ENCODE results near the gene NEU1.

NEU1 gene

GRCh38 chr6:31892821-31893220 is 30.2 kb upstream of the NEU1 start:
- no peak for DNase-seq

GRCh38 chr6:31889331-31889972 is 26.8 kb upstream of the NEU1 start:
- DNase-seq = no peak

DNA sequence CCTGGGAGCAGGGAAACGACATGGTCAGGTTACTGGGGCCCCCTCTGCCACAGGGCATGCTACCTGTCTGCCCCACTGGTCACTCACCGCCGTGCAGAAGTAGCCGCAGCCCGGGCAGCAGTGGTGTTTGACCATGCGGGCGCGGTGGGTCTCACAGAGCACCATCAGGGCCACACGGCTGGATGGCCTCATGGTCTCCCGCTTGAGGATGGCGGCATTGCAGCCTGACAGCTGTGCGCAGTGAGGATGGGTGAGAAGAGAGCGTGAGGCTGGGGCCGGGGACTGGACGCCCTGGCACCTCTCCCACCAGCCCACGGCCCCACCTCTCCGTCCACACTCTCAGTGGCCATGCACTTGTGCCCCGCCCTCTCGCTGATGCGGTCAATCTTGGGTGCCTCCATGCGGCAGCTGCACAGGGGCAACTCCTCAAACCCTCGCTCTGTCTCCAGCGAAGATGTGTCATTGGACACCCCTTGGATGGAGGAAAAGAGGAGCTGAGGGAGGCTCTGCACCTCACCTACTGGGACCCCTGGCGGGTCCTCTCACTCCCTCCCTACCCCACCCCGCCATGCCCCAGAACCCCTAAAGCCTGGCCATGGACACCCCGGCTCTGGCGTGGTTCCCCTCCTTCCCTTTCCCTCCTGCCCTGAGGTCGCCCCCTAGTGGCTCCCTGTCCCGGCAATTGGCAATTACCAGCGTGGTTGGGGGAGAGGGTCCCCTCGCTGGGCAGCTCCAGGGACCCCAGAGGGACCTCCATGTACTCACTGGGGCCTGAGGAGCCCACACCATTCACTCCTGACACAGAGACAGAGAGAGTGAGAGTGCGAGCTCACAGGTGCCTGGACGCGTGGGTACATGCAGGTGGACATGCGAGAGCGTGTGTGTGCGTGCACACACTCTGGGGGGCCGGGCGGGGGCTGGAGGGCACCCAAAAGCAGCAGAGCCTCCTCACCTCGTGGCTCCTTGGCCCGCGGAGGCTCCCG is 25.9 kb upstream of the NEU1 start:
- no peak for DNase-seq

DNA sequence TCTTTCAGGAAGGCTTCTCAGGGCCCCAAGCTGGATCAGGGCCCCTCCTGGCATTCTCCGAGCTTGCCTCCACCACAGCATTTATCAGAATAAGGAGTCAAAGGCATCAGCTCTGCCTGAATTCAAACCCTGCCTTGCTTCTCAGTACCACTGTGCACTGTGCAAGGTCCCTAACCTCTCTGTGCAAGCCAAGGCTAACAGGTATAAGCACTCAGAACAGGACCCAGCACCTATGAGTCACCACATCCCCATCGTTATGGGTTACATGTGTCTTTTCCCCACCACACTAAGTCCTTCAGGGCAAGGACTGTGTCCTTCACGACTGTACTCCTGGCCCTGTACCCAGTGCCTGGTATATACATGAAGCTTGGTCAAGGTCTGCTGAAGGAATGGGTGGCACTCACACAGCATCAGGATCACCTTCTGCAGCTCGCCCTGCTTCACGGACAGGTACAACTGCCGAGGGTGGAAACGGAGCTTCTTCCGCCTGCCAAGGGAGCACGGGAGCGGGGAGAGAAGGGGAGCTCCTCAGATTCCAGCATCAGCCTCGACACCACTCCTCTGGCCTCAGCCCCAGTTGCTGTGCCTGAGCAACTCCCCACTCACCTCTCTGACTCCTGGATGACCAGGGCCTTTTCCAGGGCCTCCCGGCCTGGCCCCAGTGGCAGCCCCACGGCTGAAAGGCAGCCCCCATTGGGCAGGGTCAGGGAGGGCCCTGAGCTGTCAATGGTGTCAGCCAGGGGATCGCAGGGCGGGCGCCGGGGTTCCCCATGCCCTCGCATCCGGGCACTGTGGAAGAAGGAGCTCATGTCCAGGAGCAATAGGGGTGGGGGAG is 24.8 kb upstream of the NEU1 start:
- no peak for DNase-seq

GRCh38 chr6:31886541-31886991 is 23.9 kb upstream of the NEU1 start:
- DNase-seq = no peak

- no peak for DNase-seq
Observed at GRCh38 chr6:31884528-31885035, 22.0 kb upstream of the NEU1 start.

DNA sequence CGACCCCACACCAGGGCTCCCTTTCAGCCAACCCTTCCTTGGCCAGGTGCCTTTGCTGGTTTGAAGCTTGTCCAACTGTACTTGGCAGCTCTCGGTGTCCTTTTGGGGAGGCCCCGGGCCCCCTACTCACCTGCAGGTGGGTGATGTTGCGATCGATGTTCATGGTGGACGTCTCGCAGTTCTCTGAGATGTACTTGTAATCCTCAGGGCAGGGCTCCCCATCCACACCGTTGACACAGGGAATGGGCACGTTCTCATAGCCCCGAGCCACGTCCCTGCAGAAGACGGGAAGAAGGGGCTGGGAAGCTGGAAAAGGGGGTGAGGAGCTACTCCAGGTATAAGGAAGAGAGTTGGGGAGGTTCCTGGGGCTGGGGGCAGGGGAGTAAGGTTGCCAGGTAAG is 21.1 kb upstream of the NEU1 start:
- DNase-seq = no peak

- no peak for DNase-seq
Observed at GRCh38 chr6:31882344-31882743, 19.7 kb upstream of the NEU1 start.

DNA sequence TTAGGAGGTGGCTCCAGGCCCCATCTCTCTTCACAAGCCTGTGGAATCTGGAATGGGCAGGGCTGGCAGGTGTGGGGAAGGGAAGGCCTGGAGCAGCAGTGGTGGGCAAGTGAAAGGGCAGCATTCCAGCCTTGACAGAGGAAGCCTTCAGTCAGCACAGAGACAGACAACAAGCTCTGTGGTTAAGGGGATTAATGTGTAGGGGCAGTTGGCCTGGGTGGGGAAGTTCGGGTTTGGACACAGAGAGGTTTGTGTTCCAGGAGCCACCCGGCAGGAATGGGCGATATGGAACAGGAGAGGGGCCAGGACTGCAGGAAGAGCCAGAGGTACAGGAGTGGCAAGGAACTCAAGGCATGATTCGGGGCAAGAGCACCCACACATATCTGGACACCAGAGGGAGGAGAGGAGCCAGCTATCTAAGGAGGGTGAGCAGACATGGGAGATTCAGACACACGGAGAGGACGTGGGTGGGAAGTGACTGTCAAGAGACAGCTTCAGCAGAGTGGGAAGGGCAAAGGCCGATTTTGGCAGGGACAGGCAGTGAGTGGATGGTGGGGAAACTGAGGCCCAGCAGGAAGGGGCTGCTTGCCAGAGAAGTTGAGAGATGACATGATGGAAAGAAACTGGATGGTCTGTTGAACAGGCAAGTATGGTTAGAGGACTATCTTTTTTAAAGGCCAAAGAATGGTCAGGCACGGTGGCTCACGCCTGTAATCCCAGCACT is 18.7 kb upstream of the NEU1 start:
- no peak for DNase-seq

- DNase-seq = no peak
Observed at GRCh38 chr6:31880616-31881015, 18.0 kb upstream of the NEU1 start.

GRCh38 chr6:31879901-31880300 is 17.3 kb upstream of the NEU1 start:
- no peak for DNase-seq

- DNase-seq = no peak
Observed at GRCh38 chr6:31879143-31879542, 16.5 kb upstream of the NEU1 start.

- no peak for DNase-seq
Observed at GRCh38 chr6:31878726-31879125, 16.1 kb upstream of the NEU1 start, which contains the start of gene SLC44A4. Gene SLC44A4, minus strand, starts transcription at chr6:31878997. Its CDS starts 17 bp downstream, at chr6:31878980.

GRCh38 chr6:31878222-31878621 is 15.6 kb upstream of the NEU1 start:
- no peak for DNase-seq

- DNase-seq = no peak
Observed at GRCh38 chr6:31877651-31878161, 15.1 kb upstream of the NEU1 start.

DNA sequence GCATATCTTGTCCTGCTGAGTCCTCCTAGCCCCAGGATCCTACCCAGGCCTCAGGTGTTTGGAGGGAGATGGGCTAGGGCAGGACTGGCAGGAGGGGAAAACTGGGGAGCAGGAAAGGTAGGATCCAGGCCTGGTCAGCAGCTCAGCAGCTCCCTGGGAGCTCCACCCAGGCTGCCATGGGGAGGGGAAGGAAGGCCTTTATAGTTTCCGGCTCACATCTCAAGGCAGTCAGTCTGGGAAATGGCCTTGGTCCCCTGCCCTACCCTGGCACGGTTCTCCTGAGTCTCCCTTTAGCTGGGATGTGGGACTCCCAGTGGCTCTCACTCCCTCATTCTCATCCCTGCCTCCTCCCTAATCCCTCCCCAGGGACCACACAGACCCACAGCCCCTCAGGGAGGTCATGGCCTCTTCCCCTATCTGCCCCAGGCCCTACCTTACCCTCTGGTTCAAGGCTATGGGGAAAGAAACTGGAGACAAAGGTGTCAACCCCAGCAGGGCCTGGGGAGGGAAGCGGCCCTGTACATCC is 14.6 kb upstream of the NEU1 start:
- no peak for DNase-seq

DNA sequence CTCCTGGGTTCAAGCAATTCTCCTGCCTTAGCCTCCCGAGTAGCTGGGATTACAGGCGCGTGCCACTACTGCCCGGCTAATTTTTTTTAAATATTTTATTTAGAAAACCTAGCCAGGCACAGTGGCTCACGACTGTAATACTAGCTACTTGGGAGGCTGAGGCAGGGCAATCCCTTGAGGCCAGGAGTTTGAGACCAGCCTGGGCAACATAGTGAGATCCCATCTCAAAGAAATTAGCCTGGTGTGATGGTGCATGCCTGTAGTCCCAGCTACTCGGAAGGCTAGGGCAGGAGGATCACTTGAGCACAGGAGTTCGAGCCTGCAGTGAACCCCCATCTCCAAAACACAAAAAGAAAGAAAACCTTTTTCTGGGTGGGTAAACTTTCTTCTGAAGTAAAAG is 13.7 kb upstream of the NEU1 start:
- DNase-seq = no peak

- DNase-seq = no peak
Observed at GRCh38 chr6:31875877-31876276, 13.3 kb upstream of the NEU1 start.

DNA sequence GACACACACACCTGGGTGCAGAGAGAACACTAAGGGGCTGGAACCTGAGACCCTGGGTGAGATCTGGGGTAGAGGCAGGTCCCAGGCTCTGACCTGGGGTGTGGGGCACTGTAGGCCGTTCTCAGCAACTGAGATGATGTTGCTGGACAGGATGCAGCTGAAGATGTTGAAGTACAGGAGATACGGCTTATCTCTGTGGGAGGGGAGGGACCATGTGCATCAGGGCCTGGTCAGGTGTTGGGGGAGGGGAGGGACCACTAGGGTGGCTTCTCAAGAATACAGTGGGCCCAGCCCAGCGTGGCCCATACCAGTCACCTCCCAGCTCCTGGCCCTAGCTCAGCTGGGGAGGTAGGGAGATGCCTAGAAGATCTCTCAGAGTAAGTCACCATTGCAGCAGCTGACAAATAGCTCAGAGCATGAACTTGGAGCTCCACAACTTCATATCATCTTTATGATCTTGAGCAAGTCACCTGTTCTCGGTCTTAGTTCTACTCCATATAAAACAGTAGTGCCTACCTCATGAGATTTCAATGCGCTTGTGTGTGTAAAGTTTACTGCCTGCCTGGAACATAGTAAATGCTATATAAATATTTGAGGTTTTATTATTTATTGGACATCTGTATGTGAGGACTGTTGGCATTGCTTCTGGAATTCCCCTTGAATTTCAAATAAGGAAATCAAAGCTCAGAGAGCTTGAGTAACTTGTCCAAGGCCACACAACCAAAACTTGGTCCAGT is 12.4 kb upstream of the NEU1 start:
- DNase-seq = no peak

- DNase-seq = no peak
Observed at GRCh38 chr6:31874084-31874670, 11.6 kb upstream of the NEU1 start.
